PC-9 (cell line): ENCODE data around the gene ECI2.

Experiments
- EZH2 ChIP-seq: fragments of 200-600 bp; sonication (generic); IDR thresholded peaks from 2 replicates; pipeline ENCODE4 v1.8.0; 2017; ENCODE audit warnings: antibody characterized with exemption, low read depth
- TF ChIP-seq, protein P1 (sequence below): fragments of 200-600 bp; sonication (generic); conservative IDR thresholded peaks from 2 replicates; pipeline ENCODE4 v1.6.1; 2017; ENCODE audit warnings: mixed run types, antibody characterized with exemption, mild to moderate bottlenecking, moderate library complexity

DNA sequence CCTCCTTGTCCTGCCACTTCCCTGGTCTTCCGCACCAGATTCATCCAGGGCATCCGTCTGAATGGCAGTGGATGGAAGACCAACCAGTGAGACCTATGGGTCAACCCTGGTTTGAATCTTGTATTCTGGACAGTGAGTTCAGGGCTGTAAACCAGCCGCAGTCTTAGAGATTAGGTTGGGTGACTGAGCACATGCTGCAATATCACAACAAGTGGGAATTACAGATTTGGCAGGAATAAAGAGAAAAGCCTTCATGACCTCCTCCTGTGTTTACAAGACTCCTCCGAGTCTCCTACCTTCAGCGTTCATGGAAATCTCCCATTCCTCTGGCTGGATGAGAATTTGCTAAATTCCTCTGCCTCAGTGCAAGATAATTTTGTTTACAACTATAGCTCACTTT, 9.9 kb downstream of the ECI2 start:
- TF ChIP-seq, protein P1, sequence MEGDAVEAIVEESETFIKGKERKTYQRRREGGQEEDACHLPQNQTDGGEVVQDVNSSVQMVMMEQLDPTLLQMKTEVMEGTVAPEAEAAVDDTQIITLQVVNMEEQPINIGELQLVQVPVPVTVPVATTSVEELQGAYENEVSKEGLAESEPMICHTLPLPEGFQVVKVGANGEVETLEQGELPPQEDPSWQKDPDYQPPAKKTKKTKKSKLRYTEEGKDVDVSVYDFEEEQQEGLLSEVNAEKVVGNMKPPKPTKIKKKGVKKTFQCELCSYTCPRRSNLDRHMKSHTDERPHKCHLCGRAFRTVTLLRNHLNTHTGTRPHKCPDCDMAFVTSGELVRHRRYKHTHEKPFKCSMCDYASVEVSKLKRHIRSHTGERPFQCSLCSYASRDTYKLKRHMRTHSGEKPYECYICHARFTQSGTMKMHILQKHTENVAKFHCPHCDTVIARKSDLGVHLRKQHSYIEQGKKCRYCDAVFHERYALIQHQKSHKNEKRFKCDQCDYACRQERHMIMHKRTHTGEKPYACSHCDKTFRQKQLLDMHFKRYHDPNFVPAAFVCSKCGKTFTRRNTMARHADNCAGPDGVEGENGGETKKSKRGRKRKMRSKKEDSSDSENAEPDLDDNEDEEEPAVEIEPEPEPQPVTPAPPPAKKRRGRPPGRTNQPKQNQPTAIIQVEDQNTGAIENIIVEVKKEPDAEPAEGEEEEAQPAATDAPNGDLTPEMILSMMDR, result no peak
- TF ChIP-seq EZH2, result no peak
